Fibroblast of skin of left quadriceps (primary cell): Measurements from ENCODE around the gene TEX48.
A peak's percentile ranks its signal among the peaks of the same experiment; 100 is the strongest.

Experiments
- DNase-seq, 2 experiments: peaks; one replicate each; pipeline ENCODE4 v3.0.0-alpha.2; 2013; ENCODE audit warnings: low read depth in 2 of 2

The TEX48 gene

DNA sequence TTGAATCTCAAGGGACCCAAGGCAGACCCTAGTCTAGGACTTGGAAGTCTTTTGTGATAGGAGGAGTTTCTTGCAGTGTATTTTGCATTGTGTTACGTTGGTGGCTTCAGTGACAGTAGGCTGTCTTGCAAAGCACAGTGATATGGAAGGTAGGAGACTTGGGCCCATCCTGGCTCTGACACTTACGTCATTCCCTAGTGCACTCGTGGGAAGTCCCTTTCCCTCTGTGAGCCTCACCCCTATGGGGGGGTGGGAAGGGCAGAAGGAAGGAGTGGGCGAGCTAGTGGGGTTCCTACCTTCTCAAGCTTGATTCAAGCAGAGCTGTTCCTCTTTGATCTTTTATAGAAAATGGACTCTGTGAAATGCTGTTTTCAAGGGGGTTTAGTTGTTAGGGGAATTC, 15.1 kb downstream of the TEX48 start:
- DNase-seq = no peak

- DNase-seq = no peak
Observed at GRCh38 chr9:114666401-114666800, 15.6 kb downstream of the TEX48 start.

- no peak for DNase-seq
Observed at GRCh38 chr9:114664181-114664580, 17.8 kb downstream of the TEX48 start.

DNA sequence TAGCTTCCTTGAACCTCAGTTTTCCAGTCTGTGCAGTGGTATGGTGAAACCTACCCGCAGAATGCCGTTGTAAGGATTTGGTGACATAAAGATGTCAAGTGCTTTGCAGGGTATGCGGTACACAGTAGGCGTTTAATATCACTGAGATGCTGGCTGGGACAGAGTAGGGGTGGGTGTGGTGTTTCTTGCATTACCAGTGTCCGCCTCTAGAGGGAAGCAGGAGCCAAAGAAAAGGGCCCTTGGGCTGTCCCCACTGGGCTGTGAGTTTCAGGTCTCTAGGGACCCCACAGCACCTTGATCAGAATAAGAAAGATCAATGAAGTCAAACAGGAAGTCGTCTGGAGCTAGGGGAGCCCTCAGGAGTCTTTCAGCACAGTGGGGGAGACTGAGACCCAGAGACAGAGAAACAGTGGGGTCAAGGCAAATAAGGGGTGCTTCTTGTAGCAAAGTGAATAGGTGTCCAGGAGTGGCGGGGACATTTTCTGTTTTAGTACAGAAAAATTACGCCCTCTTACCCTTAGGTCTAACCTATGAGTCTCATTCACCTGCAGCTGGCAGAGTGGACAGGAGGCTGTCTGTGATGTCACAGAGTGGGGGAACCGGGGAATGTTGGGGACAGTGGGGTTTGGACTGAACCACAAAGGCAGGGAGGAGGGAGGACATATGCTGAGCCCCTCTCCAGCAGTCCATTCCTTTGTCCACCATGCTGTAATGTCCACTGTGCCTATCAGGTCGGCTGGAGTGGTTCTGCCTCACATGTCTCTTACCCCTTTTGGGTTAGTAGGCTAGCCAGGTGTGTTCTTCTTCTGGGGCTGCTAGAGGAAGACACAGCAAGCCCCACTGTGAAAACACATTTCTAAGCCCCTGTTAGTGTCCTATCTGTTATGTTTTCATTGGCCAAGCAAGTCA, 19.7 kb downstream of the TEX48 start:
- DNase-seq = no peak

- DNase-seq = no peak
Observed at GRCh38 chr9:114657705-114658104, 24.3 kb downstream of the TEX48 start, which contains the start of gene TEX53. Gene TEX53, minus strand, starts transcription at chr9:114657805. Its CDS starts 31 bp downstream, at chr9:114657774.

- no peak for DNase-seq
Observed at GRCh38 chr9:114656301-114656700, 25.7 kb downstream of the TEX48 start.

- DNase-seq = peak; percentile 67 to 68
Observed at GRCh38 chr9:114655689-114656088, 26.3 kb downstream of the TEX48 start.

DNA sequence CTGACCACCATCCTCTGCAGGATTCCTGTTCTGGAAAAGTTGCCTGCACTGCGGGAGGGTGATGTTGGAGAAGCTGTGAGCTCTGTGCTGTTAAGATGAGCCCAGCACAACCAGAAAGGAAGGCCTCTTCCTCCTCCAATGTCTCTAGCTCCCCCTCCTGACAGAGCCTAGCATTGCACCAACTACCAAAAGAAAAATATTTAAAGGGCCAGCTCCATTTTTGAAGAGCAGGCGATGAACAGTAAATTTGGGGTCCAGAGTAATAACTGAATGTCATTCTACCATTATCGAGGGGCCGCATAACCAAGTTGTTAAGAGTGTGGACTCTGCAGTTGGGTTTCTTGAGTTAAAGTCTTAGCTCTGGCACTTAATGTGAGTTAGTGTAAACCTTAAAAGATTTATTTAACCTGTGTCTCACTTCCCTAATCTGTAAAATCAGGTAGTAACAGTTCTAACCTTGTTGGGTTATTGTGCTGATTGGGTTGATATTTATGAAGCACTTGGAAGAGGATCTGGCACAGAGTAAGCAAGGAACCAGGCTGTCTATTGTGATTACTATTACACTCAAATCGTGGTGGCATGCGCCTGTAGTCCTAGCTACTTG, 28.3 kb downstream of the TEX48 start:
- peak; percentile 54 to 58 for DNase-seq

DNA sequence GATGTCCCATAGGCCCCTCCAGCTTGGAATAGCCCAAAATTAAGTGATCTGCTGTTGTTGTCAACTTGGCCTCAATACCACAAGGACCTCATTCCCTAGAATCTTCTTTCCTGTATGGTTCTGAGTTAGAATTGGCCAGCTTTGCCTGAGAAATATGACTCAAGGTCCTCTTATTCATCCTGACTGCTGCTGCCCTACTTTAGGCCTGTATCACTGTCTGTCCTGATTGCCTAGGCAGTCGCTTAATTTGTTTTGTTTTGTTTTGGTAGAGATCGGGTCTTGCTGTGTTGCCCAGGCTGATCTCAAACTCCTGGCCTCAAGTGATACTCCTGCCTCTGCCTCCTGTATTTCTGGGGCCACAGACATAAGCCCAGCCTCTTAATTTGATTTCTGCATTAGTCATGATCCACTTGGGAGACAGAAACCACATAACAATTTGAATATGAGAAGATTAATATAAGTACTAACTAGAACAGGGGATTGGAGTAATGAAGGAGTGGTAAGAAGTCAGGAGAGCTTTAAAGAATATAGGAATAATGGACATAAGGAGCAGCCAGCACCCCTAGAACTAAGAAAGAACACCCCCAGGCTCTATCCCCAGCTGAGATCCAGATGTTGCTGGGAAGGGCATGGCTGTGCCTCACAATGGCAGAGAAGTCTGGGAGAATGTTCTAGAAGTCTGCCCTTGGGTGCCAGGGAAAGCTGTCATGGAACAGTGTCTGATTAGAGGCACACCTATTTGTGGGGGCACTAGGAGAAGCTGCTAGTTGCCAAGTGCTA, 29.0 kb downstream of the TEX48 start:
- DNase-seq = no peak

DNA sequence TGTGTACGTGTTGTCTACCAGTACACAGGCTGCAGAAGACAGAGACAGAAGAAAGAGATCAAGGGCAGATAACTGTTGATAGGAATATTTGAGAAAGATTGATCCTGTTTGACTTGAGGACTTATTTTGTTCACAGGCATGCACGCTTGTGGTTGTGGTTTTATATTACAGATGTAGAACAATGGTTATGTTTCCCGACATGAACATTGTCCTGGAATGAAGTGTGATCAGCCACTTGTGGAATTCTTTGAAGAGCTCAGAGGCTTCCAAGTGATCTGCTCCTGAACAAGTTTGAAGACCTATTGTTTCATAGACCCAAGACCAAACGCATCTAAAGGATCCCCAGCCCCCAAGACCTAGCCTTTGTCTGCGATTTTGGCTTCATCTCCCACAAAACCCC, 38.1 kb downstream of the TEX48 start:
- DNase-seq = no peak

GRCh38 chr9:114643001-114643400, 39.0 kb downstream of the TEX48 start:
- no peak for DNase-seq

GRCh38 chr9:114641967-114642366, 40.0 kb downstream of the TEX48 start:
- DNase-seq = no peak

DNA sequence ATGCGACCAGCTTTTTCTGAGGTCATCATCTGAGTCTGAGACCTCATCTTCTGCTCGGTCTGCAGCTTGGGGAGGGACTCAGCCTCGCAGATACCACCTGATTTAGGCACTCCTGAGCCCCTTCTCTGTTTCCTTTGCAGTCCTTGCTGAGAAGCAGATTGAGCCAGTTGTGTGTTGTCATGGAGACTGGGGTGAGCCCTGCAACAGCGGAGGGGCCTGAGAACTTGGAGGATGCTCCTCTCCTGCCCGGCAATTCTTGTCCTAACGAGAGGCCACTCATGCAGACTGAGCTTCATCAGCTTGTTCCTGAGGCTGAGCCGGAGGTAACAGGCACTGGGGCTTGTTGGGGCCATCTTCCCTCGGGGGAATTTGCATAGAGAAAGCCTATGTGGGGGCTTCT, 43.6 kb downstream of the TEX48 start:
- DNase-seq = no peak

DNA sequence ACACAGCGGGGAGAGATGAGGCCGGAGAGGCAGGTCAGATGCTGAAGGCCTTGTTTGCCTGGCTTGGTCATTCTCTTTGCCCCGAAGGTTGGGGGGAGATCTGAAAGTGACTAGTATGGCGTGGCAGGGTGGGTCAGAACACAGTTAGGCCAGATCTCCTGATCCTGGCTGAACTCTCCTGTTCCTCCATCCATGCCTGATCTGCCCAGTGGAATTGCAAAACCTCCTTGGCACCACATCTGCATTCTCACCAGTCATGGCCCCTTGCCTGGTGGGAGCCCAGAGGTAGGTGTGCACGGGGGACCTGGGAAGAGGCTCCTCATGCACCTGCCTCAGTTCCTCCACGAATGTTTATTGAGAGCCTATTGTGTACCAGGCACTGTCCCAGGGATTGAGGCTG, 47.6 kb downstream of the TEX48 start:
- DNase-seq = no peak

GRCh38 chr9:114633438-114634089, 48.4 kb downstream of the TEX48 start:
- DNase-seq = no peak

DNA sequence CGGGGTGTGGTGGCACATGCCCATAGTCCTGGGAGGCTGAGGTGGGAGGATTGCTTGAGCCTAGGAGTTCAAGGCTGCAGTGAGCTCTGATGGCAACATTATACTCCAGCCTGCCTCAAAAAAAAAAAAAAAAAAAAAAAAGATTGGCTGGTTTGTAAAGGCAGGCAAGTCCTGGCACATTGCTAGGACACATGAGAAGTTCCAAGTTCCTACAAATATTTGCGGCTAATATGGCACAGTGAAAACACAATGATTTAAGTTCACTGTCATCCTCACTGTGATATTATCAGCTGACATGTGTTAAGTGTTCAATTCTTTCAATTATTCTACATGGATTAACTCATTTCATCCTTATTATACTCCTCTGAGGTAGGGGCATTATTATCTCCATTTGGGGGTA, 50.8 kb downstream of the TEX48 start:
- no peak for DNase-seq

GRCh38 chr9:114629563-114630090, 52.4 kb downstream of the TEX48 start:
- no peak for DNase-seq

GRCh38 chr9:114627553-114627952, 54.4 kb downstream of the TEX48 start:
- DNase-seq = no peak

DNA sequence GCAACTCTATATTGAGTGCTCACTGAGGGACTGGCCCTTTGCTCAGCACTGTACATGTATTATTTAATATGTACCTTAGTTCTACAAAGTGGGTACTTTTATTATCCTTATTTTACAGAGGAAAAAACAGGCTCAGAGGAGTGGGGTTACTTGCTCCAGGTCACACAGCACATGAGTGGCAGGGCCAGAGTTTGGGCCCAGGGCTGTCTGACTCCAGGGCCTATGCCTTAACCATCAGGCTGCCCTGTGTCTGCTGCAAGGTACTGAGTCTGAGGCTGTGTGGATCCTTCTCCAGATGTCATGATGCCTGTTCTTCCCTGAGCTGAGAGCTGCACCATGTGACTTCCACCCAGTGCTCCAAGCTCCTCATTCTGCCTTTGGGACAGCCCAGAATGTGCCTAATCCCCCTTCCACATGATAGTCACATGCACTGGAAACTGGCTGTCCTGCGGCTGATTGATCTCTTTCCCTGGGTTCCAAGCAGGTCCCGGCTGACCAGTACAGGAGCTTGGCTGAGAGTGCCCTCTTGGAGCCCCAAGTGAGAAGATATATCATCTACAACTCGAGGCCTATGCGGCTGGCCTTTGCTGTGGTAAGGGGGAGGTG, 55.5 kb downstream of the TEX48 start:
- no peak for DNase-seq

- DNase-seq = no peak
Observed at GRCh38 chr9:114624677-114625076, 57.3 kb downstream of the TEX48 start.

- peak; percentile 25 to 28 for DNase-seq
Observed at GRCh38 chr9:114621975-114622609, 59.9 kb downstream of the TEX48 start.
